NOMO-1 treated with dmso at 0.1 percent for 144 hours (cell line): Measurements from ENCODE around the gene SHB.

Experiments
- DNase-seq: peaks from one replicate; lab custom pipeline; 2025; ENCODE audit not compliant: unreplicated experiment; lab: John Stamatoyannopoulos, UW

Gene SHB

DNA sequence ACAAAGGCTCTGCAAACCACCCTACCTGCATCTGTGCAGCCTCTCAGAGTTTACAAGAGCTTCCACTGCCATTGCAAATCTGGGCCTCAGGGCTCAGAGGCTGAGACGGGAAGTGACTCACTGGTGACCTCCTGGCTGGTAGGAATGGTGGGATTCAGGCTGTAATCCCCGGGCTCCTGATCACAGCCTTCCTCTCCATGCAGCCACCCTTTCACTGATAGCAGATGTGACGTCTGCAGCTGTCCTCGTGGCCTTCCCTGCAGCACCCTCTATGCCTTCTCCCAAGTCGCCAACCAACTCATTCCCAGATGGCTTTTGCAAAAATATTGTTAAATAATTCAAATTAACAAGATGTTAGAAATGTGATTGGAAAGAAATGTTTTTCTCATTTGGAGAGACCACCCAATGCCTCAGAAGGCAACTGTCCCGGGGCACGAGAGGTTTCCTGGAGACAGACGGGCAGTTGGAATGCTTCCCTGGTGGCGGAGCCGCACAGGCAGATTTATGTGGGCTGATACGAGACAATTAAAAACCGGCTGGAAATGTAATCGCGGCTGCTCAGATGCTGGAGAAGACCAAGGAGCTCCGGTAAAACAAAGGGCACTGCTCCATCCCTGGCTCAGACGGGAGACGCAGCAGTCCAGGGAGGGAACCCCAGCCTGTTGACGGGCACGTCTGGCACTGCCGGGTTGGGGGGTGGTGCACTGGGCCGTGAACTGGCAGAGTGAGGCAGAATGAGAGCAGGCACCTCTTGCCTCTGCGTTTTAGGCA lies 130.7 kb downstream of the SHB start:
- no peak for DNase-seq

DNA sequence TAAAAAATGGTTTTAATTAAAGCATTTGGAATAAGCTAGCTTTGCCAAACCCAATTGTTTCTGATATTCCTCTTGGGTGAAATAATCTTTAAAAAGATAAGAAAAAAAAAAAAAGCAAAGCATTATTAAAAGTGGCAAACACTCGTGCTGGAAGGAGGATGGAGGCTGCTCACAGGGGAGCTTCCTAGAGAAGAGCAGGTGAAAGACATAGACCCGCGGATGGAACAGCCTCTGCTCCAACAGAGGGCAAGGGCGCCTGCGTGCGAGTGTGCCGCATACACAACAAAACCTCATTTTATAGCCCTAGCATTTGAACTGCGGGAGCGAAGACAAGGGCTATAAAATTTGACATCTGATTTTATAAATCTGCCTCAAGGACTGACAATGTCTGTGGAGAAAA lies 131.7 kb downstream of the SHB start:
- DNase-seq: no peak

DNA sequence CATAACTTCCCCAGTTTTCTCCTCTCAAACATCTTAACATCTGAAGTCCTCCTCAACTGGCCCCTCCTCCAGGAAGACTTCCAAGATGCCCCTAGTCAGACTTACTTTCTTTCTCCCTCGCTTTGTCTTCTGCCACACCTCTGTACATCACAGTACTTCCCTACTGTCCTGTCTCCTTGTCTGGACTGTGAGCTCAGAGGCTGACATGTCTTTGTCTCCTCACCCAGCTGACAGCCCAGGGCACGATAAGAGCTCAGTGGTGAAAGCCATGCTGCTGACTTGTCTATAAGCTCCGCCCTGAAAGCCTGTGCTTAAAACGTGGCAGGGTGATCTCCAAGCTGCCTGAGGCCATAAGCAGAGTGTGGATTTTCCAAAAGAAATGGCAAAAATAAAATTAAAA lies 132.1 kb downstream of the SHB start:
- DNase-seq: no peak

DNA sequence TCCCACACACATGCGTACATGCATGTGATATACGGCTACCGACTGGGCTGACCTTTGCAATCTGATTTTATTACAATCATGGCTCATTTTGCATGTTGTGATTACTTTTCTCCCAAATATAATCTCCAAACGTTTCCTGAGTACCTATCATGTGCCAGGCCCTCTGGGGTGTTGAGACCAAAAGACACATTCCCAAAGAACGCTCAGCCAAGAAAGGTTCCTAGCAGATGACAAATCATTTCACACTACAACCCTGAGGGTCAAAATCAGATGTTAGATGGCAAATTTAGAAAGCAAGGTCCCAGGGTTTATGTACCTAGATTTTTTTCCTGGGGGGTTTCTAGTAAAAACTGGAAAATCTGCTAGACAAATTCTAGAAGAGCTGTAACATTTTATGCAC lies 132.7 kb downstream of the SHB start:
- DNase-seq: no peak

DNA sequence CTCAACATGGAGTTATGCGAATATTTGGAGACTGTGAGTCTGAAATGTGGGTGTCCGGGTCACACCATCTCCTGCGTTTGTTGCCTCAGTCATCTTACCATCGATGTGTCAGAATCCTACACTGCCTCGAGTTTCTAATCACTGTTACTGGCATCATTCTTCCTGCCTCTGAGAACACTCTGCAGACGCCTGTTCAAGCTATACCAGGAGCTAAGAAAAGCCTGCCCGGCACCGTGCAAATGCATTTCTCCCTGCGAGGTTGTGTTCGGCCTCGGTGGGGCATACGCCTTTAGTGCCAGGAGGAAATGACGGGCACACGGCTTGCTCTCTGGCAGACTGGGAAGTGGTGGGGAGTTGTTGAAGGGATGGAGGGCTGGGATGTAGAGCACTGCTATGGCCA lies 133.9 kb downstream of the SHB start:
- DNase-seq: no peak

DNA sequence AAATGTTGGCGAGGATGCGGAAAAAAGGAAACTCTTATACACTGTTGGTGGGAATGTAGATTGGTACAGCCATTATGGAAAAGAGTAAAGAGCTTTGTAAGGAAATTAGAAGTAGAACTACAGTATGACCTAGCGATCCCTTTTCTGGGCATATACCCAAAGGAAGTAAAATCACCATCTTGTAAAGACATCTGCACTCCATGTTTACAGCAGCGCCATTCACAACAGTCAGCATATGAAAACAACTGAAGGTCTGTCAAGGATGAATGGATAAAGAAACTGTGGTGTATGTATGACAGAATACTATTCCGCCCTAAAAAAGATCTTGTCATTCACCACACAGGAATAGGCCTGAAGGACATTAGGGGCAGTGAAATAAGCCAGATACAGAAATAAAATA lies 137.4 kb downstream of the SHB start:
- DNase-seq: no peak

DNA sequence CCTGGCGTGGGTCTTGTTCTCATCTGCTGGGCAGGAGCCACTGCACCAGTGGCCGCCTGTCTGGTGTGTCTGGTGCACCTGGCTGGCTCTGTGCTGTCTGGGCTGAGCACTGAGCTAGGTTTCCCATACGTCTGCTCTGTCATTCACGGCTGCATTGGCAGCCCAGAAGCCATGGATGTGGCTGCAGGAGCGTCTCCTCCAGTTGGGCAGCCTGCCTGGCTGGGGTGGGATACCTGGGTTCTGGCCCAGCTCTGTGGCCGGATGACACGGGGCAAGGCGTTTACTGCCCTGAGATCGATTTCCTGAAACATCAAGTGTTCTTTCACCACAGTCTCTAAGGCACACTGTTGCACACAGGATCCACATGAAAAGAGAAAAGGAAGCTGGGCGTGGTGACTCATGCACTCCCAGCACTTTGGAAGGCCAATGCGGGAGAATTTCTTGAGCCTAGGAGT lies 139.6 kb downstream of the SHB start:
- no peak for DNase-seq

DNA sequence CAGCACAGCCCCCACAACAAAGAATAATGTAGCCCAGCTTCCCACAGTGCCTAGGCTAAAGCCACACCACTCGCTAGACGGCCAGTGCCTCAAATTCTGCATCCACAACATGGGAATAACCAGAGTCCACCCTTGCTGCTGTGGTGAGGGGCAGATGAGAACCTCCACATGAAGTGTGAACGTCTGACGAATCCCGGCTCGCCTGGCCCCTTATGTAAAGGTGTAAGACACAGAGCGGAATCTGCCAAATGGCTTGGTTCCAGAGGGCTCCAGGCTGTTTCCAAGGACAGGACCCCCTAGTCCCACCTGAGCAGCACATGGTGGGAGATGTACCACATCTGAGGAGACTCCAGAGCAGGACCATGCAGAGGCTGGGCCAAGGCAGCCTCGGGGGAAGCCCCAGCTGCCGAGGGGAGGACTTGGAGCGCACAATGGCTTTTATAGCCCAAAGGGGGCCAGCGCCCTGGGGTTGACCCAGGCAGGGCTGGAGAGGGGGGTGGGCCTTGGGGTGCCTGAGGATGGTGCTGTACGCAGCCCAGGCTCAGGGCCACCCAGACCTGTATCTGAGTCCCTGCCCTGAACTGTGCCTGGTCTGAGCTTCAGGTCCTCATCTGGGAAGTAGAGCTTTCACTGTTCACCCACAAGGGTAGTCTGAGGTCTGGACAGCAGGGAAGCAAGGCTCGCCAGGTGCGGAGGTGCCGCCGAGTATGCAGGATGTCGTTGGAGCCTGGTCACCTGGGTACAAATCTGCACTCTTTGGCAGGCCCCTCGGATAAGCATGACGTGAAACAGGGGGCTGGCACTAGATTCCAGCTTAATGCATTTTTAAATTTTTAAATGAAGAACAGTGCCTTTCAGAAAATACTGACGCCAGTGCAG lies 140.2 kb downstream of the SHB start:
- DNase-seq: no peak

DNA sequence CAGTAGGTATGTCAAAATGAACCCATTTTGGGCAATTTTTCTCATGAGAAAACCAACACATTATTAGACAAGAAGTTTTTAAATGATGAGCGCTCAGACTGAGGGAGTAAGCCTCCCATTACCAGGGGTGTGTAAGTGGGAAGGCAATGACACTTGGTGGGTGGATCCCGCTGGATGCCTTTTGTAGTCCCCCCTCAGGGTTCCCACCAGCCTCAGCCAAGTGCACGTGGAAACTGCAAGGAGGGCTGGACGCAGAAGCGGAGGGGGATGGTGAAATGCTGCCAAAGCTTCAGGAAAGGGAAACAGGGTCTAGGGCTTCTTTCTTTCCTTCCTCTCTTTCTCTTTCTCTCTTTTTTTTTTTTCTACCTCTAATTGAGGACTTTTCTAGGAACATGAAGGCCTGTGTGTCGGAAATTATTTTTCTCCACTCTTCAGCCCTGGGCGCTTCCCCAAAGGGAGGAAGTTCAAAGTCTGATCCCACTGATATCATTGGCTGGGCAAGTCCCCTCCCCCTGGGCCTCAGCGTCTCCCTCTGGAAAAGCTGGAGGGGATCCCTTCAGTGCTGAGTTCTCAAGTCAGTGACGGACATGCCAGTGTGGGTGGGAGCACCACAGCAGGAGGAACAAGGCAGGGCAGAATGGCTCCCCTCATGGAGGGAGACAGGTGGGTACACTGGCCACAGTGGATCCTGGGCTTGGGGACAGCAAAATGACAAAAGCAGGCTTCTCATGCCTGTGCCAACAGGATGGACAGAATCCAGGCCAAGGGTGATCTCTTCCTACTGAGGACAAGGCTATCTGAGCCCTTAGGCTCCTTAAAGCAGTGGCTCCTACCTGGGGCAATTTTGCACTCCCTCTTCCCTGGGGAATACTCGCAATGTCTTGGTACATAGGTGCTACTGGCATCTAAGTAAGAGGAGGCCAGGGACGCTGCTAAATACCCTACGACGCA lies 141.2 kb downstream of the SHB start:
- DNase-seq: no peak

DNA sequence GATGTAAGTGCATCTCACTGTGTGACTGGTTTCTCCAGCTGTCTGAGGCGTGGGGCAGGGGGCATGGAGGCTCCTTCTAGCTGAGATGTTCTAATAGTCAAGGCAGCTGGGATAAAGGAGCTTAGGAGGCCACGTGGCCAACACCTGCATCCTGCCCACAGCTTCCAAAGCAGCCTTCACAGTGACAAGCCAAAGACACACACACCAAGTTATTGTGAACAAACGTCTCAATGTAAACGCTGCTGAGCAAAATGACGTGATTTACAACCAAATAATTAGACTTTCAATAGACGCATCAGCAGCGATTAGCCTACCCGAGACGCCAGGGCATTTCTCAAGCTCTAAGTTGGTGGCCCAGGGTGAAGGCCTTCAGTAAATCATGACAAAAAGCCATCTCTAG lies 141.9 kb downstream of the SHB start:
- DNase-seq: no peak

DNA sequence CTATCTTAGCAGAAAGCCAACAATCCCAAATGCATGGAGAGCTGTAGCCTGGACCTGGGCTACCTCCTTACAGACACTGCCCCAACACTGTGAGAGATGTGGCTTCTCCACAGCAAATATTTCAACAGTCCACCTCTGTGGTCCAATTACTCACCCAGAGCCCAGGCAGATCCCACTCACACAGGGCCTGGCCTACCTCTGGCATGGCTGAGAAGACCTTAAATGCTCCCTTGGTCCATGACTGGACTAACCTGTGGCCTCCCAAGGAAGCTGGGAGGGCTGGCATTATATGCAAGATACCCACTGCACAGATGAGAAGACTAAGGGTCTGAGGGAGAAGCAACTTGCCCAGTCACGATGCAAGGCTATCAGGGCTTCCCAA lies 142.3 kb downstream of the SHB start:
- no peak for DNase-seq

DNA sequence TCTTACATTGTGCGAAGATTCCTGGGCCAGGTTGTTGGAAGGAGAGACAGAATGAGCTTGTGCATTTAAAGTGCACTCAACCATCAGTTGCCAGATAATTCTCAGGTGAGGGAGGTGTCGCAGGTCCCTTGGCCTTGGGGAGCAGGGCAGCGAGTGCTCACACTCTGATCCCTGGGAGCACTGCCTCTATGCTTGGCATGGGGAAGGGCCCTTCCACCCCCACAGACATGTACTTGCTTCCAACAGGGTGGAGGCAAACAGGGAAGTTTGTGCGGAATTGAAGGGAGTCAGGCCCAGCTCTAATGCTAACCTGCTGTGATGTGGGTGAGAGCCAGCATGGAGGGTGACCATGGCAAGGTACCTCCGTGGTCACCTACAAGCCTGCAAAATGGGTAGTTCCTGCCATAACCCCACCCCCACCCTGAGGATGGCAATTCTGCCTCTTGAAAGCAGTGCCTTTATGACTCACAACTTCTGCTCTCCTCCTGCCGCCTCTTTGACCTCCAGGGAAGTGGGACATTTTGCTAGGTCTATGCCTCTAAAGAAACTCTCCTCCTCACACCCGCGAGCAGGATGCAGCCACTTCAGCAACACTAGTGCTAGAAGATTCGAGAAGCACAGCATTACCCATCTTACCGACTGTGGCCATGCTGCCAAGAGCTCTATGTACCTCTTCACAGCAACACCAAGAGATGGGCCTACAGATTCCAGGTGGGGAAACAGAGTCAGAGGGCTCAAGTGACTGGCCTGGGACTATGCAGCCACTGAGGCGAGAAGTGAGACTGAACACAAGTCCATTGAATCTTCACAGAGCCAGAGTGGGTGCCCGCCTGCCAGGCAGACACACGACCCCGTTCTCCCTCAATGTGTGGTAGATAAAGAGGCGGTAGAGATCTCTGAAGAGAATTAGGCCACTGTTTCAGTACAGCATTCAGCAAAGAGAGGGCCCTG lies 143.0 kb downstream of the SHB start:
- DNase-seq: no peak

DNA sequence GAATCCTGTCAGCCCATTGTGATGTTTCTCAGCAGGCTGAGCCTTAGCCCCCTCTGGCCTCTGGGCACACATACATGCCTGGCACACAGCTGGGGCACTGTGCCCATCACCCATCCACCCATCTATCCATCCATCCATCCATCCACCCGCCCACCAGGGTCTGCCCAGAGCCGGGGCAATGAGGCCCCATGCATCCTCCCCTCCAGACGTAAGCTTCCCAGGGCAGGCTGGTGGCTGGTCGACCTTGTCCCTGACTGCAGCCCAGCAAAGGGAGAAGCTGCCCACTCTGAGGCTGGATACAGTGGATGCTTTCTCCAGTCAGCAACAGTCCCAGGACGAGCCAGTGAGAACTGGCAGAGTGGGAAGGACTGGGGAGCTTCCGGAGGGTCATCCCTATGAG lies 144.0 kb downstream of the SHB start:
- no peak for DNase-seq

DNA sequence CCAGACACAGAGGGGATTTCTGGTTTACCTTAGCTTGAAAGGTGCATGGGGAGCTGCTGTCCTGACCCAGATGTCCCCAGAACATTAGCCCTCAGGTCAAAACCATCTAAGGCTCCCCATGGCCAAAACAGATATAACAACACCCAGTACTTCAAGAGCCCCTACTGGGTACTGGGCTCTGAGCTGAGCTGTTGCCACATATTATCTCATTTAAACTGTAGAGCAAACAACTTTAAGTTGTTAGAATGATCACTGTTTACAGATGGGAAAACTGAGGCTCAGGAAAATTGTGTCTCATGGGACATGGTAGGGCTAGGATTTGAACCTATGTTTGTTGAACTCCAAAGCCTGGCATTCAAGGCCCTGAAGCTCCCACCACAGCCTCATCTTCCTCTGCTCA lies 144.5 kb downstream of the SHB start:
- DNase-seq: no peak

DNA sequence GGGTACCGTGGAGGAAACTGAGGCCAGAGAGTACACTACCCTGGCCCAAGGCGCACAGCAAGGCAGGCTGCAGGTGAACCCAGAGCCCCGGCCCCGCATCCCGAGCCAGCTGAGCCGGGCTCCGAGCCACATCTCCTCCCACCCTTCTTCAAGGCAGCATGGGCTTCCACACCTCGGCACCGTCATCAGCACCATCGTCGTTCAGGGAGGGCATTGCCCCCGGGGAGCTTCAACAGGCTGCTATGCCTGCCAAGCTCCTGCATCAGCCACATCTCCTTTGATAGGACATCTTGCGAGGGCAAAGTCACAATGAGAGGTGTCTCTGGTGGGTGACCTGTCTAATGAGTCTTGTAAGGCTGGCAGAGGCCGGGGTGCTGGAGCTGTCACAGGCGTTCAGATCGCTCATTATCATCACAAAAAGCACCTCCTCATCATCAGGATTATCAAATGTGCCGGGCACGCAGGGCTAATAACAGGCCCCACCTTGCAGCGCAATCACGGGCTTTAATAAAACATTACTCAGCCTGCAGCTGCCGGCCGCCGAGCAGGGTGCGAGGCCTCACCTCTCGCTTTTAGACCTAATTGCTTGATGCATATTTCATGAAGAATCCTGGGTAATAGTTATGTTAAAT lies 145.1 kb downstream of the SHB start:
- no peak for DNase-seq

DNA sequence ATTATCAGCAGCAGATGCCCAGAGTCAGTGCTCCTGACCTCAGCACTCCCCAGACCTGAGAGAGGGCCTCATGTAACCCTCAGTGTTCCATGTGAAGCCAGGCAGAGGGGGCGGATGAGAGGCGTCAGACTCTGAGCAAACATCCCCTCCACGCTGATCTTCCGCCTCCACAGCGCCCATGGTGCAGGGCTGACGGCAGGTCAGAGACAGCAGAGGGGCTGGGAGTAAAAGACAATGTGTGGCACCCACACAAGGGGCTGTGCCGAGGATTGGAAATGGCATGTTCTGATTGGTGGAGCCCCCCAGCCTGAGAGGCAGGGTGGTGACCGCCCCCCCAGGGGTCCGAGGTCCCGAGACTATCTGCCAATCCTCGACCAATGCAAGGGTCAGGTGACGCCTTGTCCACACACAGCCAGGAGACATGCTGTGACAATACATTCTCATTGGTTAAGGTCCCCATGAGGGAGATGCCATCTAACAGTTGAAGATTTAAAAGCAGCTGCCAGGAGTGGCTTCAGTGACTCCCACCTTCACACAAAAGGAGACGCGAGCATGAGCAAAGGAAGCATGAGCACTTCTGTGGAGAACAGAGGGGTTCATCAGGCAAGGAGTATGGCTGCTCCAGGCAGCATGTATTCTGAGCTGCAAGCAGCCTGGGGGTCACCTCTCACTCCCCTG lies 145.8 kb downstream of the SHB start:
- DNase-seq: no peak

DNA sequence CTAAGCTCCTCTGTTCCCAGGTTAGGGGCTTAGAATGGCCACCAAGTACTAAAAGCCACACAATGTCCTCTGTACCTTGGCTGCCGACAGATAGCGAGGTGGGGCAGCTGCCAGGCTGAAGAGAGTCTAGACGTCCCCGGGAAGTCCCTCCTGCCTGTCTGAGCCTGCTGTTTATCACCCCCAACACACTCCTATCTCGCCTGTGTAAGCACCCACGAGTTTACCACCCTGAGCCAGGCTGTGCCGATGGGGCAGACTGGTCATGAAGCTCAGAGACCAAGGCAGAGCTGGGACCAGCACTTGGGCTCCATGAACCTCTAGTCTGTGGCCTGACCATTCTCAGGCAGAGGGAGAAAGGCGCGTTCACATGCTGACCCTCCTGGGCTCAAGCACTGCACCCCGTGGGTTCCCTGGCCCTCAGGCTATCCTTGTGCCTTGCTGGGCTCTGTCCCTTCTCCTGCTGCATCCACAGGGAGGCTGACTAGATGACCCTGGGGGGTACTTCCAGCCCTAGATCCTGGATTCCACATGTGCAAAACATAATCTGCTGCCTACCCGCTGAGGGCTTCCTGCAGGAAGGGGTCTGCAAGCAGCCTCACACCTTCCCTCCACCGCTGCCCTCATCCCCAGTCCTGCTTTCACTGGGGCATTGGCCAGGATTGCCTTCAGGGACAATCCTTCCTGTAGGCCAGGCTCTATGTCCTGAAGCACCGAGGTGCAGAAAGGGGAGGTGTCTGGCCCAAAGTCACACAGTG lies 146.5 kb downstream of the SHB start:
- DNase-seq: no peak

DNA sequence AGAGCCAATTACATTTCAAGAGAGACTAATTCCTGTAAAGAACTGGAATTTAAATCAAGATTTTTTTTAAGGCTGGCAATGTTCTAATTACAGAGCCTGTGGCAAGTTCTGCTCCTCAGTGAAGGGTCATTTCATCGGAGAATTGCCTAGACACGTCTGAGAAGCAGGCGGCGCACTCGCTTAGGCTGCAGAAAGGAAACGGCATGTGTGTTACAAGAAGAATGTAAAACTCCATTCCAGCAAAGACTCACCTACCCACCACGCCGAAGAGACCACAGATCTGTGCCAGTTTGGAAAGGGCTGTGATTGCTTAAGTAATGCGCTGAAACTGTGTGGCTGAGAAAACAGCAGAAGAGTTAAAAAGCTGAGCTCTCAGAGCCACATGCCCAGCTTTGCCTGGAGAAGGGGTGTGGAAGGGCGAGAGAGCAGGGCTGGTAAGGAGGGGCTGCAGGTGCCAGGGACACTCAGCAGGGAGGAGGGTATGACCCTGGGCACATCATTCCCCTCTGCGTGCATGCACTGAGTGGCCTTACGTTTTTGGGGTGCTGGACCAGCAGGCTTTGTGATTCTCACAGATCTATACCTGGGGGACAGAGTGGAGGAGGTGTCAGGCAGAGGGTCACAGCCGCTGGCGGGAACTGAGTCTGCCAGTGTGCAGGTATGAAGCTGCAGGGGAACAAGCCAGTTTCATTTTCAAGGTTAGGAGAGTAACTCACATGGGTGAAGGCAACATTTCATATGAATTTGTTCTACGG lies 147.3 kb downstream of the SHB start:
- no peak for DNase-seq
